ENCODE data around the gene FAM167B.

DNA sequence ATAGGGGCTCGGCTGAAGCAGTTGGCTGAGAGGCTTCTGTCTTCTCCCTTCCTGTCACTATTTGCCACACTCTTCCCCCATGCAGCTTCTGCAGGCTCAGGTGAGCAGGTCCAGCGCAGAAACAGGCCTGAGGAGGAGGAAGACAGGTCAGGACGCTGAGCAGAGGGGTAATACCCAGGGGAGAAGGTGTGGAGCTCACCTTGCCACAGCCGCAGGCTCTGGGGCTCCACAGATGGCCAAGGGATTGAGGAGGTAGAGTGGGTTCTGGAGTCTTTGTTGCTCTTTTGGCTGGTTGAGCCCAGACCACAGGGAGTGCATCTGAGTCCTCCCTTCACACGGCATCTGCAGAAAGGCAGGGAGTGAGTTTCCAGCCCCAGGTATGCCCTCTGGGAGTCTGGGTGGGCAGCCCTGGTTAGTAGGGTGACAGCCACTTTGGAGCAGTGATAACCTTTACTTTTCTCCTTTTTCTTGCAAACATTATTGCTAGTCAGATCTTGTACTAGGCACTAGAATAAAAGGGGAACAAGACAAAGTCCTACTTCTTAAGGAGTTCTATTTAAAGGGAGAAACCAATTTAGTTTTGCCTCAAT, 15.1 kb upstream of the FAM167B start:
- TF ChIP-seq, protein P1, sequence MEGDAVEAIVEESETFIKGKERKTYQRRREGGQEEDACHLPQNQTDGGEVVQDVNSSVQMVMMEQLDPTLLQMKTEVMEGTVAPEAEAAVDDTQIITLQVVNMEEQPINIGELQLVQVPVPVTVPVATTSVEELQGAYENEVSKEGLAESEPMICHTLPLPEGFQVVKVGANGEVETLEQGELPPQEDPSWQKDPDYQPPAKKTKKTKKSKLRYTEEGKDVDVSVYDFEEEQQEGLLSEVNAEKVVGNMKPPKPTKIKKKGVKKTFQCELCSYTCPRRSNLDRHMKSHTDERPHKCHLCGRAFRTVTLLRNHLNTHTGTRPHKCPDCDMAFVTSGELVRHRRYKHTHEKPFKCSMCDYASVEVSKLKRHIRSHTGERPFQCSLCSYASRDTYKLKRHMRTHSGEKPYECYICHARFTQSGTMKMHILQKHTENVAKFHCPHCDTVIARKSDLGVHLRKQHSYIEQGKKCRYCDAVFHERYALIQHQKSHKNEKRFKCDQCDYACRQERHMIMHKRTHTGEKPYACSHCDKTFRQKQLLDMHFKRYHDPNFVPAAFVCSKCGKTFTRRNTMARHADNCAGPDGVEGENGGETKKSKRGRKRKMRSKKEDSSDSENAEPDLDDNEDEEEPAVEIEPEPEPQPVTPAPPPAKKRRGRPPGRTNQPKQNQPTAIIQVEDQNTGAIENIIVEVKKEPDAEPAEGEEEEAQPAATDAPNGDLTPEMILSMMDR (IDR thresholded peaks at IDR 0.05), result no peak
- no peak for TF ChIP-seq EZH2 (IDR thresholded peaks at IDR 0.05; ENCODE audit: borderline replicate concordance, insufficient read depth, low read depth, low read length, poor library complexity, severe bottlenecking)

Measured in B cell (primary cell).